Esophagus squamous epithelium (tissue), 5 donors: ENCODE measurements around the gene PIWIL4. TPM values are rescaled to one million over a fixed set of nuclear protein-coding genes. Genes with fewer than 3 reads are reported as not detected.

ENCODE experiments used
- DNase-seq: peaks from one replicate; lab custom pipeline; 2025; lab: John Stamatoyannopoulos, UW
- H3K27ac ChIP-seq, 4 donors: fragments of 200-600 bp; sonication (generic); one replicate each; pipeline ENCODE4 v1.5.1; 2016 to 2019; ENCODE audit warnings: mild to moderate bottlenecking in 1 of 4
- H3K27me3 ChIP-seq, 4 donors: fragments of 200-600 bp; sonication (generic); 1 replicate in 3 of 4; 2 replicates in 1 of 4; pipeline versions ENCODE4 v1.5.1 to v1.6.0; 2017 to 2021; ENCODE audit warnings: antibody characterized with exemption in 1 of 4
- H3K36me3 ChIP-seq, 3 donors: fragments of 200-600 bp; sonication (generic); one replicate each; pipeline ENCODE4 v1.5.1; 2016 to 2019
- H3K4me1 ChIP-seq, 3 donors: fragments of 200-600 bp; sonication (generic); one replicate each; pipeline ENCODE4 v1.5.1; 2017 to 2019
- H3K4me3 ChIP-seq, 4 donors: fragments of 200-600 bp; sonication (generic); 1 replicate in 3 of 4; 2 replicates in 1 of 4; pipeline ENCODE4 v1.5.1; 2016 to 2019; ENCODE audit warnings: mild to moderate bottlenecking in 2 of 4, moderate library complexity in 1 of 4
- H3K9me3 ChIP-seq, 3 donors: fragments of 200-600 bp; sonication (generic); one replicate each; pipeline ENCODE4 v1.5.1; 2016 to 2019
- CTCF ChIP-seq, 6 experiments: fragments of 450-650 bp in 4 of 6; fragments of 200-600 bp in 2 of 6; sonication (generic) in 2 of 6; IDR thresholded peaks; one replicate each; pipeline ENCODE4 v1.5.1; 2016 to 2019; ENCODE audit warnings: antibody characterized with exemption in 6 of 6, mild to moderate bottlenecking in 4 of 6, moderate library complexity in 4 of 6
- POLR2A ChIP-seq, 4 donors: fragments of 450-650 bp; IDR thresholded peaks; one replicate each; pipeline ENCODE4 v1.6.1; 2017; ENCODE audit warnings: antibody characterized with exemption in 4 of 4, mild to moderate bottlenecking in 4 of 4, moderate library complexity in 3 of 4
- WGBS, 2 donors: methylation state at CpG; one replicate each; pipeline ENCODE4 v1.1.5; 2018; 5-methylcytosine and 5-hydroxymethylcytosine counted together
- intact Hi-C: fragments of 100-400 bp; cut with DNase I; formaldehyde crosslinking; loops from one replicate; pipeline ENCODE4 v1.15.0; 2022
- total RNA-seq, 4 donors: library from RNA; depleted of rRNA; stranded (reverse); fragments of >200 nt; gene quantifications; one replicate each; pipeline ENCODE4 v1.1.0, GENCODE V29; 2016
- donor health status: DM: yes; HTN: yes; CAD: no.

The PIWIL4 gene
- total RNA-seq, 4 donors from 2014 or later, result 0.18 to 3.1 (median 2.0) TPM

DNA sequence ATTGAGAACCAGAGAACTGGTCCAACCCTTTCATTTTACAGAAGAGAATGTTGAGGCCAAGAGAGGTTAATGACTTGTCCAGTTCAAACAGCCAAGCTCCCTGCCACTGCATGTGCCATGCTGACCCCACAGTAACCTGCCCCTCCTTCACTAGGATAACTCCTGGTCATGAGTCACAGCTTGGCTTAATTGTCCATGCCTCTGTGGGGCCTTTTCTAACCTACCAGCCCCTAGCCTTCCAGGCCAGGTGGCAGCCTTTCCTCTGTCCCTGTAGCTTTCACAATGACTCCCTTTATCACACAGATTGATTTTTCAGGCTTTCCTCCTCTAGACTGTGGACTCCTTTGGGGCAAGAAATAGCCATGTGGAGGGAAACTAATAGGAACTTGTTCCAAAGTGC lies 97.2 kb downstream of the PIWIL4 start:
- Histone ChIP-seq H3K36me3 (no peaks in the 10 kb centered on the region), H3K27me3 (no peaks in the 10 kb centered on the region), H3K4me3 (no peak overlapping the region), H3K27ac (no peak overlapping the region), H3K4me1 (peaks cover 0 to 5% (median 3%) of the 10 kb centered on the region in 3 donors), H3K9me3 (no peaks in the 10 kb centered on the region)
- no peak for DNase-seq
- TF ChIP-seq CTCF (IDR thresholded peaks at IDR 0.05) (no peak), POLR2A (IDR thresholded peaks at IDR 0.05) (no peak)
- intact Hi-C loops, result no loop called here

DNA sequence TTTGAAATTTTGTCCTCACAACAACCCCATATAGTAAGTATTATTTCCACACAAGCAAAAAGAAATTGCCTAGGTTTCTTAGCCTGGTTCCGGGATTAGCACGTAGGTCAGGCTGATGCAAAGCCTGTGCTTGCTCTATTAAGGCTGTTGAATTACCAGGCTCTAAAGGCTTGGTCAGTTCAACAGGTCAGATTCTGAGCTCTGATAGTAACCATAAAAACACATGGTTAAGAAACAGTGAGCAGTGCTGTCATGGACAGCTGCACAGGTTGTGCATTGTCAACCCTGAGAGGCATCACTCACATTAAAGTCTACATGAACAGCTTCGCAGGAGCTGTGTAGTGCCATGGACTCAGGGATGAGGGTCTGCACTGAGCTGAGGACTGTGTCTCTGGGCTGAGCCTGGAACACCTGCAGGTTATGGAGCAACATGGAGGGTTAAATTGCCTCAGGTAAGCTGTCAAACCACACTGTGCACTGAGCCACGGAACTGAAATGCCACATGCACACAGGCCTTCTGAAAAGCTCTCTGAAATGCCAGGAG lies 98.0 kb downstream of the PIWIL4 start:
- Histone ChIP-seq H3K27me3 (no peaks in the 10 kb centered on the region), H3K4me3 (no peak overlapping the region), H3K36me3 (no peaks in the 10 kb centered on the region), H3K9me3 (no peaks in the 10 kb centered on the region), H3K4me1 (peaks cover 0 to 5% (median 3%) of the 10 kb centered on the region in 3 donors), H3K27ac (no peak overlapping the region)
- WGBS, 2 donors, result 89 to 90% methylated on average over 3 to 4 of the region's 4 CpGs
- intact Hi-C loops, result no loop called here
- DNase-seq, result no peak
- no peak for TF ChIP-seq POLR2A (IDR thresholded peaks at IDR 0.05)
- no peak for TF ChIP-seq CTCF (IDR thresholded peaks at IDR 0.05)

GRCh38 chr11:94666792-94667721 lies 99.9 kb downstream of the PIWIL4 start:
- intact Hi-C loops, result no loop called here
- no peak overlapping the region for H3K27ac ChIP-seq
- H3K4me1 ChIP-seq, result peaks cover 0 to 9% (median 3%) of the 10 kb centered on the region in 3 donors
- WGBS, 2 donors, result 74 to 90% methylated on average over 6 to 7 of the region's 7 CpGs
- DNase-seq, result no peak
- no peaks in the 10 kb centered on the region for H3K9me3 ChIP-seq
- H3K4me3 ChIP-seq, result no peak overlapping the region
- no peaks in the 10 kb centered on the region for H3K36me3 ChIP-seq
- TF ChIP-seq POLR2A (IDR thresholded peaks at IDR 0.05) (no peak), CTCF (IDR thresholded peaks at IDR 0.05) (no peak)
- H3K27me3 ChIP-seq, result no peaks in the 10 kb centered on the region

DNA sequence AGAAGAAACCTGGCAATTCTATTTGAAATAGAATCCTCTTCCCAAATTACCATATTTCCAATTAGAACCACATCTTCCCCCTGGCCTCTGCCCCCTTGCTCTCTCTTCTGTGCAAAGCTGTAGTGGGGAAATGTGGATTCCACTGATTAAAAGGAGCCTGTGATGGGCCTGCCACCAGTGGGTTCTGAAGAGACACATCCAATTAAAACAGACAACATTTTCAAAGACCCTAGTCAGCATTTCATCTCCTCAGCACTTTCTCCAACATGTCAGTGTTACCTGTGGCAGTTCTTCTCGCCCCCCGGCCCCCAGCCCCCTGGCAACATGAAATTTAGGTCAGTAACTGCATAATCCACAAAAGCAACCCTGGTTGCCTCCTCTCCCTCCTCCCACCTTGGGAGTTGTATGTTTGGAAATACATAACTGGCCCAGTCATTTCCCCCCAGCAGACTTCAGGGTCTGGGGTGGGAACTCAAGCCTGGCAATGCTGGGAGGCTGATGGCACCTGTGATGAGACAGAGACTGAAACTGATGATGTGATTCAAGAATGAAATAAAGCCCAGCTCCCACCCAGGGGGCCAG lies 101.1 kb downstream of the PIWIL4 start:
- H3K36me3 ChIP-seq, result no peaks in the 10 kb centered on the region
- TF ChIP-seq POLR2A (IDR thresholded peaks at IDR 0.05) (no peak), CTCF (IDR thresholded peaks at IDR 0.05) (no peak)
- 55 to 90% methylated on average over 2 of the region's 2 CpGs for WGBS, 2 donors
- H3K27me3 ChIP-seq, result no peaks in the 10 kb centered on the region
- H3K27ac ChIP-seq, result no peak overlapping the region
- intact Hi-C loops, result no loop called here
- H3K4me1 ChIP-seq, result peaks cover 0 to 10% (median 3%) of the 10 kb centered on the region in 3 donors
- no peaks in the 10 kb centered on the region for H3K9me3 ChIP-seq
- no peak for DNase-seq
- H3K4me3 ChIP-seq, result no peak overlapping the region

DNA sequence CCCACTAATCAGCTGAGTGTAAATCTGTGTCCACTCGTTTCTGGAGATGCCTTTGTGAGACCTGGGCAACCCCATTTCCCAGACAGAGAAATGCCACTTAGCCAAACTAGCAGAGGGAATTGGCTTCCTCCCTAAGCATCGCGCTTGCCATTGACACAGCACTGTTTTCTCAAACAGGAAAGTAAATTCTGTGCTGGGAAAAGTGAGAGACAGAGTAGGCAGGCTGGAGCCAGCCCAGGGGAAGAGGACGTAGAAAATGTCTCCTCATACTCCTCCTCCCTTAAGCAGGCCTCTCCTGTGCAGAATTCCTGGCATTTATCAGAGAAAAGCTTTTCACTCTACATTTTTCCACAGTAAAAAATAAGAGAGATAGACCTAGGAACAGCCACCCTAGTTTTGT lies 101.9 kb downstream of the PIWIL4 start:
- WGBS, 2 donors, result 68 to 94% methylated on average over 2 to 3 of the region's 4 CpGs
- Histone ChIP-seq H3K9me3 (no peaks in the 10 kb centered on the region), H3K27me3 (no peaks in the 10 kb centered on the region), H3K4me1 (peaks cover 0 to 17% (median 6%) of the 10 kb centered on the region in 3 donors), H3K36me3 (no peaks in the 10 kb centered on the region), H3K4me3 (no peak overlapping the region), H3K27ac (no peak overlapping the region)
- intact Hi-C loops, result no loop called here
- TF ChIP-seq CTCF (IDR thresholded peaks at IDR 0.05) (no peak), POLR2A (IDR thresholded peaks at IDR 0.05) (no peak)
- DNase-seq, result no peak
